OCI-LY7 (cell line): ENCODE results near the gene LARGE1. TPM values are rescaled to one million over a fixed set of nuclear protein-coding genes. Genes with fewer than 3 reads are reported as not detected.

Experiments
- BruUV-seq: library from RNA; stranded (reverse); fragments of 400-500 nt; replicated peaks from 2 replicates; lab custom pipeline; 2021; lab: Mats Ljungman, UMichigan
- CTCF ChIA-PET: fragments of 300-600 bp; sonication (Branson Sonifier 250); formaldehyde crosslinking; loops from one replicate; lab custom pipeline; 2022; ENCODE audit warnings: antibody characterized with exemption; ENCODE audit not compliant: unreplicated experiment; lab: Charles Lee
- POLR2A ChIA-PET: fragments of 300-600 bp; sonication (Branson Sonifier 250); formaldehyde crosslinking; loops from one replicate; lab custom pipeline; 2022; ENCODE audit warnings: antibody characterized with exemption; lab: Charles Lee
- DNase-seq: peaks from one replicate; pipeline ENCODE4 v3.0.0-alpha.2; 2015; ENCODE audit warnings: low spot score
- H2AFZ ChIP-seq: fragments of 200-600 bp; sonication (generic), shearing (Covaris generic); 2 replicates; pipeline ENCODE4 v1.6.1; 2014; ENCODE audit warnings: mild to moderate bottlenecking, antibody characterized with exemption, low read length, moderate library complexity
- H3K27ac ChIP-seq: fragments of 200-600 bp; sonication (generic); 2 replicates; pipeline ENCODE4 v1.5.1; 2014; ENCODE audit warnings: mixed run types, low read depth, mild to moderate bottlenecking, moderate library complexity, low read length, inconsistent platforms; ENCODE audit not compliant: poor library complexity, severe bottlenecking
- H3K36me3 ChIP-seq: fragments of 200-600 bp; sonication (generic); 2 replicates; pipeline ENCODE4 v1.6.1; 2014; ENCODE audit warnings: mild to moderate bottlenecking, antibody characterized with exemption, low read length, moderate library complexity, mixed read lengths; ENCODE audit not compliant: insufficient read depth
- H3K4me1 ChIP-seq: fragments of 200-600 bp; sonication (generic); 2 replicates; pipeline ENCODE4 v1.5.1; 2014; ENCODE audit warnings: mild to moderate bottlenecking, low read length; ENCODE audit not compliant: insufficient read depth, poor library complexity, severe bottlenecking
- H3K4me2 ChIP-seq: fragments of 200-600 bp; sonication (generic); 2 replicates; pipeline ENCODE4 v1.6.1; 2014; ENCODE audit warnings: mild to moderate bottlenecking, low read length
- H3K4me3 ChIP-seq: fragments of 200-600 bp; sonication (generic); 2 replicates; pipeline ENCODE4 v1.5.1; 2014; ENCODE audit warnings: mild to moderate bottlenecking, low read depth, low read length; ENCODE audit not compliant: poor library complexity, severe bottlenecking
- H3K79me2 ChIP-seq: fragments of 200-600 bp; sonication (generic); 2 replicates; pipeline ENCODE4 v1.6.1; 2016; ENCODE audit warnings: low read depth, mild to moderate bottlenecking, low read length, moderate library complexity, mixed read lengths; ENCODE audit not compliant: insufficient read depth
- H3K9me2 ChIP-seq: fragments of 200-600 bp; sonication (generic); 2 replicates; pipeline ENCODE4 v1.6.1; 2016; ENCODE audit warnings: mild to moderate bottlenecking, low read length, mixed read lengths; ENCODE audit not compliant: insufficient read depth
- H3K9me3 ChIP-seq: fragments of 200-600 bp; sonication (generic); 2 replicates; pipeline ENCODE4 v1.6.1; 2014; ENCODE audit warnings: mild to moderate bottlenecking, mixed run types, low read length, mixed read lengths
- H4K20me1 ChIP-seq: fragments of 200-600 bp; sonication (generic); 2 replicates; pipeline ENCODE4 v1.6.1; 2014; ENCODE audit warnings: mild to moderate bottlenecking, antibody characterized with exemption, low read length, moderate library complexity, mixed read lengths; ENCODE audit not compliant: insufficient read depth
- EZH2phosphoT487 ChIP-seq: fragments of 200-600 bp; sonication (generic); IDR thresholded peaks from 2 replicates; pipeline ENCODE4 v1.6.1; 2018; ENCODE audit warnings: low read depth, borderline replicate concordance, mild to moderate bottlenecking, mixed run types, antibody characterized with exemption, low read length, moderate library complexity, mixed read lengths
- intact Hi-C: fragments of 100-400 bp; cut with micrococcal nuclease; formaldehyde crosslinking; loops from one replicate; pipeline ENCODE4 v1.10.0; 2022; ENCODE audit not compliant: unreplicated experiment
- total RNA-seq, 2 experiments: library from RNA; depleted of rRNA in 1 of 2; stranded (reverse); fragments of >200 nt in 1 of 2; shearing (Covaris generic) in 1 of 2; gene quantifications; 2 replicates each; pipeline ENCODE4 v1.2.3, GENCODE V29; 2014 to 2022
- TF ChIP-seq, protein P1 (sequence below): fragments of 200-600 bp; sonication (generic); conservative IDR thresholded peaks from 2 replicates; pipeline ENCODE4 v1.5.1; 2014; ENCODE audit warnings: mild to moderate bottlenecking, antibody characterized with exemption, low read length, moderate library complexity, mixed read lengths

Gene LARGE1
- total RNA-seq, 2 experiments from 2014 or later, result 31.5 to 31.9 TPM

DNA sequence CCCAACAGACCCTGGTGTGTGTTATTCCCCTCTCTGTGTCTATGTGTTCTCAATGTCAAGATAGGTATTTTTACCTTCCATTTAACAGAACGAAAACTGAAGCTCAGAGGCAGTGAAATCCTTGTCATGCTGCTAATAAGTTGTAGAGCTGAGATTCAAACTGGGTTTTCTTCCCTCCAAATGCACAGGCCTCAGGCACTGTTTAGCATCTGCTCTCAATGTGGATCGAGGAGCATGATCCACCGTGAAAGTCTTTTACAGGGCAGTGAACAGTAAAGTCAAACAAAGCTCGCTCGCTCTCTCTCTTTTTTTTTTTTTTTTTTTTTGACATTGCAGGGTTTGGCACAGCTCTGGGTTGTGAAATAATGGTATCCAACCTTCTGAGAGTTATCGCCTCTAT is 461.1 kb downstream of the LARGE1 start:
- H3K27ac ChIP-seq, result no peak overlapping the region
- no peak overlapping the region for H3K4me3 ChIP-seq
- ChIA-PET POLR2A (interaction anchor here (0.5 to 1.4 kb wide), 4 partner anchors 18 to 1048 kb away, joined by 3 to 4 read pairs (median 3); no protein-coding TSS in a partner anchor), CTCF (interaction anchor here (0.6 kb wide), 1 partner anchor 1527 kb away, joined by 7 read pairs; no protein-coding TSS in a partner anchor)
- TF ChIP-seq, protein P1, sequence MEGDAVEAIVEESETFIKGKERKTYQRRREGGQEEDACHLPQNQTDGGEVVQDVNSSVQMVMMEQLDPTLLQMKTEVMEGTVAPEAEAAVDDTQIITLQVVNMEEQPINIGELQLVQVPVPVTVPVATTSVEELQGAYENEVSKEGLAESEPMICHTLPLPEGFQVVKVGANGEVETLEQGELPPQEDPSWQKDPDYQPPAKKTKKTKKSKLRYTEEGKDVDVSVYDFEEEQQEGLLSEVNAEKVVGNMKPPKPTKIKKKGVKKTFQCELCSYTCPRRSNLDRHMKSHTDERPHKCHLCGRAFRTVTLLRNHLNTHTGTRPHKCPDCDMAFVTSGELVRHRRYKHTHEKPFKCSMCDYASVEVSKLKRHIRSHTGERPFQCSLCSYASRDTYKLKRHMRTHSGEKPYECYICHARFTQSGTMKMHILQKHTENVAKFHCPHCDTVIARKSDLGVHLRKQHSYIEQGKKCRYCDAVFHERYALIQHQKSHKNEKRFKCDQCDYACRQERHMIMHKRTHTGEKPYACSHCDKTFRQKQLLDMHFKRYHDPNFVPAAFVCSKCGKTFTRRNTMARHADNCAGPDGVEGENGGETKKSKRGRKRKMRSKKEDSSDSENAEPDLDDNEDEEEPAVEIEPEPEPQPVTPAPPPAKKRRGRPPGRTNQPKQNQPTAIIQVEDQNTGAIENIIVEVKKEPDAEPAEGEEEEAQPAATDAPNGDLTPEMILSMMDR, result no peak
- no peak for TF ChIP-seq EZH2phosphoT487
- no peak for DNase-seq
- H4K20me1 ChIP-seq, result no peaks in the 10 kb centered on the region
- intact Hi-C loops, result no loop called here
- H3K36me3 ChIP-seq, result no peaks in the 10 kb centered on the region
- H3K4me1 ChIP-seq, result no peaks in the 10 kb centered on the region
- H3K4me2 ChIP-seq, result no peak overlapping the region
- no peaks in the 10 kb centered on the region for H3K9me2 ChIP-seq
- BruUV-seq, result no TSS peak
- peaks cover 5% of the 10 kb centered on the region; the same call in 1 of the 2 replicates for H3K9me3 ChIP-seq
- H3K79me2 ChIP-seq, result no peaks in the 10 kb centered on the region
- no peak overlapping the region for H2AFZ ChIP-seq

DNA sequence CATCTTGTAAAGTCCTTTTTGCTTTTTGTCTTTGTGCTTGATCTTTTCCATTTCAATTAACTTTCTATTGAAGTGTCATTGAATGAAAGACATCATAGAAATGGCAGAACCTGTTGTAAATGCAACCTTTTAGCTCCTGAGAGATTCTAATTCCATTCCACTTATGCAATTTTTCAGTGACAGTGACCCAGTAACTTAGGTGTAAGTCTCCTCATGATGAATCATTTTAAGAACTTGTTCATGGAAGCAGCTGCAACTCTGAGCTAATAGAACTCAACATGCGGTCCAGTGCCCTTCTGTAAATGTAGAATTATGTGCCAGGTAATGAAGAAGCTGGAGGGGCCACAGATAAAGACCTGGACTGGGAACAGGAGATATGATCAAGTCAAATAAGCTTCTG is 463.8 kb downstream of the LARGE1 start:
- intact Hi-C loops, result no loop called here
- Histone ChIP-seq H3K4me2 (no peak overlapping the region), H3K4me1 (no peaks in the 10 kb centered on the region), H3K79me2 (no peaks in the 10 kb centered on the region), H3K9me3 (no peaks in the 10 kb centered on the region), H3K36me3 (no peaks in the 10 kb centered on the region), H4K20me1 (no peaks in the 10 kb centered on the region), H3K4me3 (no peak overlapping the region), H3K27ac (no peak overlapping the region), H2AFZ (no peak overlapping the region), H3K9me2 (no peaks in the 10 kb centered on the region)
- ChIA-PET POLR2A (no interaction called here), CTCF (no interaction called here)
- no peak for TF ChIP-seq EZH2phosphoT487
- TF ChIP-seq, protein P1, result no peak
- no peak for DNase-seq
- no TSS peak for BruUV-seq

DNA sequence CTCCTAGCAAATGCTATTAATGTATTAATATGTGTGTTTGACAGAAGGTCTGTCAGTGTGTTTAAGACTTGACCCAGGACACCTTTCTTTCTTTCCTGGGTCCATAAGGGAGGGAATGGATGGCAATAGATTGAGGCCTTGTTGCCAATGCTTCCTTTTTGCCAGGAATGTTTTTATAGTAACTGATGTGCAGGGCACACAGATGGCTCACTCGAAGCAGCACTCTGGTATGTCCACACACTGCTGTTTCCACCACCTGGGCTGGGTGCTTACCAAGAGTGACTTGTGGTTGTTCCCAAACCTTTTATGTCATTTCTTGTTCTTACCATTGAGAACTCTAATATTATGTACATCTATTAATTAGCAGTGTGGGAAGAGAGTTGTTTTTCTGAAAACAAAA is 465.2 kb downstream of the LARGE1 start:
- no peaks in the 10 kb centered on the region for H3K36me3 ChIP-seq
- H3K27ac ChIP-seq, result no peak overlapping the region
- intact Hi-C loops, result no loop called here
- H3K4me2 ChIP-seq, result no peak overlapping the region
- no peaks in the 10 kb centered on the region for H3K9me2 ChIP-seq
- BruUV-seq, result no TSS peak
- CTCF ChIA-PET, result no interaction called here
- TF ChIP-seq EZH2phosphoT487, result no peak
- TF ChIP-seq, protein P1, result no peak
- no peak overlapping the region for H2AFZ ChIP-seq
- no peaks in the 10 kb centered on the region for H3K79me2 ChIP-seq
- no peaks in the 10 kb centered on the region for H4K20me1 ChIP-seq
- no peak for DNase-seq
- POLR2A ChIA-PET, result no interaction called here
- no peaks in the 10 kb centered on the region for H3K9me3 ChIP-seq
- H3K4me1 ChIP-seq, result no peaks in the 10 kb centered on the region
- H3K4me3 ChIP-seq, result no peak overlapping the region
